Activated gamma-delta T cell (primary cell): ENCODE measurements around the gene HOOK1.

ENCODE experiments used
- DNase-seq: peaks from one replicate; lab custom pipeline; 2025; lab: John Stamatoyannopoulos, UW
- total RNA-seq, 2 donors: gene quantifications; one replicate each; lab custom pipeline; 2026; lab: John Stamatoyannopoulos, UW

HOOK1 gene
- 11.5 to 32.0 reads per million in 2 donors for total RNA-seq

GRCh38 chr1:59814901-59815825 is at the start of gene HOOK1:
Gene HOOK1 (plus strand): TSS chr1:59814949. CDS start chr1:59815118, 169 bp downstream.
- DNase-seq: no peak

- no peak for DNase-seq
These were observed 49.6 kb upstream of the HOOK1 start for GRCh38 chr1:59765011-59765730.

- DNase-seq: no peak
These were observed 48.4 kb upstream of the HOOK1 start for GRCh38 chr1:59766227-59766855.

DNA sequence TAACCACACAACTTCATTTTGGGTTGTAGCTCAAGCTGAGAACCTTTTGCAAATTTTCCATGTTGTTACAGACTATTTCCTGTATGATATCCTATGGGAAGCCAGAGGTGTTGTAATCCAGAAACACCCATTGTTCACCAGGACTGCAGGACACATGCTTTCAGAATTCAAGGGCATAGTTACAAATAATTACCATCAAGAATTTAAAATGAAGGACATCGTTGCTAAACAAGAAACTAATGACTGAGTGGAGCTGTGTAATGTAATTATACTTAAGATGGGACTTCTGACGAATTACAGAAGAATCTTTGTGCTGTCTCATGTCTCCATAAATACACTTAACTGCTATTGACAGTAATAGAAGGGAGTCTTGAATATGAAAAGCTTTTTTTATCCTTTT is 47.6 kb upstream of the HOOK1 start:
- DNase-seq: no peak

GRCh38 chr1:59768792-59769735 is 45.7 kb upstream of the HOOK1 start:
- DNase-seq: no peak

- no peak for DNase-seq
These were observed 45.0 kb upstream of the HOOK1 start for GRCh38 chr1:59769736-59770095.

DNA sequence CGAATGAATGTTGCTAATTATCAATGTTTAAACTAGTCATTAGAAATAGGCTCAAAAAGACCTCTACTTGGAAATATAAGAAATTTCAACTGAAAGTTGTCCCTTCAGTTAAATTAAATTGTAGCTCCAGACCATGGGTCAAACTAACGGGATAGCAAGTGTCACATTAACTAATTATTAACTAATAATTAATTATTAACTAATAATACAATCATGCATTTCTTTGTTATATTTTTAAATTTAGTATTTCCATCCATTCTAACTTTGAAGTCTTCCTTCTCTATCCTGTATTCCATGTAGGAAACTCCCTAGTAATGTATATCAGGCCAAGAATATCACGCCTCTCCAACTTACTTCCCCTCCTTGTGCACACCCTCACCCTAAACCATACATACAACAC is 43.4 kb upstream of the HOOK1 start:
- no peak for DNase-seq

- no peak for DNase-seq
These were observed 39.3 kb upstream of the HOOK1 start for GRCh38 chr1:59775480-59775879.

- no peak for DNase-seq
These were observed 37.5 kb upstream of the HOOK1 start for GRCh38 chr1:59776960-59777852.

- no peak for DNase-seq
These were observed 34.8 kb upstream of the HOOK1 start for GRCh38 chr1:59779949-59780348.

DNA sequence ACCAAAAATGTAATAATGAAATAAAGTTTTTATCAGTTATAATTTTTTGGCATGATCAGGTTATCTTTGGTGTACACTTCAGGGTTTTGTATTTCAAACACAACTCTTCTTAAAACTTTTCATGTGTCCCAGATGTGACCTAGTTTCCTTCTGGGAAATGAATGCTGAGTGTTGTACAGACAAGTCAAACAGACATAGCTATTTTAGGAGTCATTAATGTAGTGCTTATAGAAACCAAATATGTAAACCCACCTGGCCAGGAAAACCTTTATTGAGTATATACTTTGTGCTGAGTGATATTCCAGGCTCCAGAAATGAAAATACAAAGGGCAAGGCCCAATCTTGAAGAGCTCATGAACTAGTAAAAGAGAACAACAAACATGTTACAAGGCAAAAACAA is 25.9 kb upstream of the HOOK1 start:
- no peak for DNase-seq

- DNase-seq: no peak
These were observed 16.1 kb upstream of the HOOK1 start for GRCh38 chr1:59798600-59798999.

- no peak for DNase-seq
These were observed 11.2 kb upstream of the HOOK1 start for GRCh38 chr1:59803458-59804038.

GRCh38 chr1:59804301-59804700 is 10.4 kb upstream of the HOOK1 start:
- no peak for DNase-seq

- no peak for DNase-seq
These were observed 9.2 kb upstream of the HOOK1 start for GRCh38 chr1:59805554-59805953.

DNA sequence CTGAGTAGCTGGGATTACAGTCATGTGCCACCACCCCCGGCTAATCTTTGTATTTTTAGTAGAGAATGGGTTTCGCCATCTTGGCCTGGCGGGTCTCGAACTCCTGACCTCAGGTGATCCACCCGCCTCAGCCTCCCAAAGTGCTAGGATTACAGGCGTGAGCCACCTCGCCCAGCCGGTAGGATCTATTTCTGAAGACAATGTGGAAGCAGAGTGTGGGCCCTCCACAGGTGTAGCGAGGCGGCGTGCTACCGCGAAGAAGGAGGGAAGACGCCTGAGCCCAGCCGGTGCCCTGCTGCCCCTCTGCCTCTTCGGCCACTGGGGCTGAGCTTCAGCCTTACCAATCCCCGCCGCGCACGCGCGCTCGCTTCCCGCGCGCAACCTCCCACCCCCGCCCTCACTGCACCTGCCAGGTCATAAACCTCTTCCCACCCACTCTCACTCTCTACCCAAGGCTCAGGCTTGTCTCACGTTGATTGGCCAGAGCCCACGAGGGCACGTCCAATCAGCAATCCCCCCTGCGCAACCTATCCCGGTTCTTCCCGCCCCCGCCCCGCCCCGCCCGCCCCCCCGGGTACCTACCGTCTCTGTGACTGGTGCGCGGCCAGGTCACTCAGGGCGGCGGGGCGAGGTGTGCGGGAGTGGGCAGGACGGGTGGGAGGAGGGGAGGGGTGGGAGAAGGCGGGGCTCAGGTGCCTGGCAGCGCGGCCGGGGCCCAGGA is 409 bp upstream of the HOOK1 start:
- DNase-seq: peak; percentile 60

GRCh38 chr1:59815892-59816291 is 1.1 kb downstream of the HOOK1 start:
- no peak for DNase-seq

- DNase-seq: no peak
These were observed 1.6 kb downstream of the HOOK1 start for GRCh38 chr1:59816318-59816878.
